GM21717 (cell line): ENCODE data around the gene GADD45GIP1.

Experiments
- ATAC-seq: cut with Tn5 transposase; IDR thresholded peaks from one replicate; pipeline ENCODE4 v1.9.1; 2021; ENCODE audit warnings: mild to moderate bottlenecking, moderate library complexity; ENCODE audit not compliant: unreplicated experiment

The GADD45GIP1 gene

DNA sequence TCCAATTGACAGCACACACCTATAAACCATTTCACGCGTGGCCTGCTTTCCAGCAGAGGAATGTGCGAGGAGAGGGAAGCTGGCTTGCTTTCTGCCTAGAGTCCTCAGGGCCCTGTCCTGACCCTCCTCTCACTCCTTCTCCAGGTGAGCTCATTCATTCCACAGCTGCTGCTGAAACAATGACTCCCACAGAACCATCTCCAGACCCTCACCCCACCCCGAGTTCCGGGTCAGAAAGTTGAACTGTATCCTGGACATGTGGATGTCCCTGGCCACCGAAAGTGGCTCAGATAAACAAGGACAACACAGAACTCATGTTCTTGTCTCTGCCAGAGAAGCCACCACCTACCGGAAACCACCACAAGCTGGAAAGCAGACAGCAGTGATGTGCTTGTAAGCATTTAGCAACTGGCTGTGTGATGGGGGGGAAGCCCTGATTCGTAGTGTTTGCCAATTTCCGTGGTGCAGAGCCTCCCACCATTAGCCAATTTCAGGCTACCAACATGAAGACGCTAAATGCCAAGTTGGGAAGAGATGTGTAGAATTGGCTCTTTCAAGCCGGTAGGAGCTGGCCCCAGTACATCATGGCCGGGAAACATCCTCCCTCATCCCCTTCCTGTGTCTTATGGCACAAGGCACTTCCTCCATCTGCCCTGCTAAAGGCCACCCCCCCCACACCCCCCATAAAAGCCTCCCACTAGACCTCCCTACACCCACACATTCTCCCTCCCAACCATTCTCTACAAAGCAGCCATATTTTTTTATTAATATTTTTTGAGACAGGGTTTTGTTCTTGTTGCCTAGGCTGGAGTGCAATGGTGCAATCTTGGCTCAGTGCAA, 43.0 kb downstream of the GADD45GIP1 start:
- ATAC-seq = no peak

DNA sequence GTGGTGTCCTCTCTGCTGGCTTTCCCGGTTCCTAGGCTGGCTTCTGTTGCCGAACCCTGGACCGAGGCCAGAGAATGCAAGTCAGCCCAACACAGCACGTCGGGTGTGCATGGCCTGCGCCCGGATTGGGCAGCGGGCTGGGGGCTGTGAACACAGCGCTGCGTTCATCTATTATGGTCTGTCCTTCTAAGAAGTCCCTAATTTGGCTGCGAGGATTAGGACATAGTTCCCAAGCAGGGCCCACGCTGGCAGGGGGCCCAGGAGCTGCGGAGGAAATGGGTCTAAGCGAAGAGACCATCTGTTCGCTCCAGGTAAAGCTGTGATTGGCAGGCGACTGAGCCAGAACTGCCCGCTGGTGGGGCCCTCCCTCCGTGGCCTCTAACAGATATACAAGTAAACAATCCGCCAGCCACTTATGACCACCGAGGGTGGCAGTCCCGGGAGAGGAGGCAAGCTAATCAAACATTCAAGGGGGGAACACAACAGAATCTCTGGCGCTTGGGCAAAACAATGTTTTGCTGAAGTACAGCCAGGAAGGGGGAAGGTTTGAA, 43.9 kb downstream of the GADD45GIP1 start:
- no peak for ATAC-seq

DNA sequence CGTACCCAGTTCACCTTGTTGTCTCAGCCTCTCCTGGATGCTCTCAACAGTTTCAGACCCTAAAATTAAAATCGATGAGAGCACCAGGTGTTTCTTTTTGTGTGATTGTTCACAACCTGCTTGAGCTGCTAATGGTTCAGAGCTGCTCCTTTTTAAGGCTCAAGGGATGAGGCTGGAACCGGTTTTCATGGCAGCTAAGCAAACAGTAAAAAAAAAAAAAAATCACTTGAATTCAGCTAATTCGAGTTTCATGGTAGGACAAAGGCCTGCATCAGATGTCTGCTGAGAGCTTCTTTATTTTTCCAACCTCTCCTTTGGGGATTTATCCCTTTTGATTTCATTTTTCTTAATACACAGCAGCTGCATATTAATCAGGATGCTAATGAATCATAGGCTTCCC, 44.5 kb downstream of the GADD45GIP1 start:
- ATAC-seq = no peak

DNA sequence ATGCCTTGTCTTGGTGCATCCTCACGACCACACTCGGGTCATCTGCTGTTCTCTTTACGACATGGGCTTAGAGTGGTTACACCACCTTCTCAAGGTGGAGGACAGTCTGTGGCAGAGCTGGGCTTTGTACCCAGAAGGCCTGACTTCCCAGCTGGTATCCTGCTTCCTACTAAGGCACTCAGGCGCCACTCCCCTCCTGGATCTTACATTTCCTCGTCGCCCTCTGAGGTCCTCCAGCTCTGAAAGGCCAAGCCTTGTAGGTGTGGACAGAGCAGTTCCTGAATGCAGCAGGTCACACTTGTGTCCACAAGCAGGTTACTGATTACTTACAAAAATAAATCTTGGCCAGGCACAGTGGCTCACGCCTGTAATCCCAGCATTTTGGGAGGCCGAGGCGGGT, 49.9 kb downstream of the GADD45GIP1 start:
- ATAC-seq = no peak
